ENCODE measurements around the gene PIGZ.
A peak's percentile ranks its signal among the peaks of the same experiment; 100 is the strongest.

Gene PIGZ

DNA sequence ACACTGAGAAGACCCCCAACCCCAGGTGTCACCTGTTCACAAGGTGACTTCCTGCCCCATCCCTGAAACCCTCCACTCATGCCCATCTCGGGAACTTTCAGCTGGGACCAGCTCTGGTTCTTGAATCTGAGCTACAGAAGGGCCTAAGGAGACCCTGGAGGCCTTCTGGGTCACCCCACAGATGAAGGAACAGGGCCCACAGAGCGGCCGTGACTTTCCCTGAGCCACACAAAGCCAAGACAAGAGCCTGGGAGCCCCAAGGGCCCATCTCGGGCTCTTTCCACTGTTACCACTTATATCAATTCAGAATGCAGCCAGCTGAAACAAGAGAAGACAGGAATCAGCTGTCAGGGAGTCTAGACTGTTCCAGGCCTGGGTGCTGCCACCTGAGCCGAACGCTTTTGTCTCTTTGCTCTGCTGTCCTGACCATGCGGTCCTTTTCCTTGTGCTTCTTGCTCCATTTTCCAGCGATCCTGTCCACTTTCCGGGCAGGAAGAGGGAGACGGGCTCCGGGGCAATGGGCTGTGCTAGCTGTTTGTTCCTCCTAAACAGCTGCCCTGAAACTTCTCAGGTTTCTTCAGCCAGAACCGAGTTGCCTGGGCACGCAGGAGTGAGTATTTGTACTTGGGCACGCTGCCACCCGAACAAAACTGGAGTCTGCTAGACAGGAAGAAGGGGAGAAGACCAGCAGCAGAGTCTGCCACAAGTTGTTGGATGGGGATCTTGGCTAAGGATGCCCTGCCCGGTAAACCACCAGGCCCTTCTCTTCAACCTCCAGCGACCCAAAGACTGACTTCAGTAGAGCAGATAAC, 28.0 kb upstream of the PIGZ start:
- POLR2A ChIA-PET (ENCODE audit: low non-redundant PET): no interaction called here
- CTCF ChIA-PET: interaction anchor here (0.6 to 1.0 kb wide), 2 partner anchors 18 to 272 kb away, joined by 4 read pairs; no protein-coding TSS in a partner anchor
- H3K27ac ChIP-seq: peak overlapping the region; percentile 79
- TF ChIP-seq, protein P1, sequence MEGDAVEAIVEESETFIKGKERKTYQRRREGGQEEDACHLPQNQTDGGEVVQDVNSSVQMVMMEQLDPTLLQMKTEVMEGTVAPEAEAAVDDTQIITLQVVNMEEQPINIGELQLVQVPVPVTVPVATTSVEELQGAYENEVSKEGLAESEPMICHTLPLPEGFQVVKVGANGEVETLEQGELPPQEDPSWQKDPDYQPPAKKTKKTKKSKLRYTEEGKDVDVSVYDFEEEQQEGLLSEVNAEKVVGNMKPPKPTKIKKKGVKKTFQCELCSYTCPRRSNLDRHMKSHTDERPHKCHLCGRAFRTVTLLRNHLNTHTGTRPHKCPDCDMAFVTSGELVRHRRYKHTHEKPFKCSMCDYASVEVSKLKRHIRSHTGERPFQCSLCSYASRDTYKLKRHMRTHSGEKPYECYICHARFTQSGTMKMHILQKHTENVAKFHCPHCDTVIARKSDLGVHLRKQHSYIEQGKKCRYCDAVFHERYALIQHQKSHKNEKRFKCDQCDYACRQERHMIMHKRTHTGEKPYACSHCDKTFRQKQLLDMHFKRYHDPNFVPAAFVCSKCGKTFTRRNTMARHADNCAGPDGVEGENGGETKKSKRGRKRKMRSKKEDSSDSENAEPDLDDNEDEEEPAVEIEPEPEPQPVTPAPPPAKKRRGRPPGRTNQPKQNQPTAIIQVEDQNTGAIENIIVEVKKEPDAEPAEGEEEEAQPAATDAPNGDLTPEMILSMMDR (conservative IDR thresholded peaks at IDR 0.05; ENCODE audit: low read depth): no peak
- no peak for DNase-seq (ENCODE audit: low spot score)

DNA sequence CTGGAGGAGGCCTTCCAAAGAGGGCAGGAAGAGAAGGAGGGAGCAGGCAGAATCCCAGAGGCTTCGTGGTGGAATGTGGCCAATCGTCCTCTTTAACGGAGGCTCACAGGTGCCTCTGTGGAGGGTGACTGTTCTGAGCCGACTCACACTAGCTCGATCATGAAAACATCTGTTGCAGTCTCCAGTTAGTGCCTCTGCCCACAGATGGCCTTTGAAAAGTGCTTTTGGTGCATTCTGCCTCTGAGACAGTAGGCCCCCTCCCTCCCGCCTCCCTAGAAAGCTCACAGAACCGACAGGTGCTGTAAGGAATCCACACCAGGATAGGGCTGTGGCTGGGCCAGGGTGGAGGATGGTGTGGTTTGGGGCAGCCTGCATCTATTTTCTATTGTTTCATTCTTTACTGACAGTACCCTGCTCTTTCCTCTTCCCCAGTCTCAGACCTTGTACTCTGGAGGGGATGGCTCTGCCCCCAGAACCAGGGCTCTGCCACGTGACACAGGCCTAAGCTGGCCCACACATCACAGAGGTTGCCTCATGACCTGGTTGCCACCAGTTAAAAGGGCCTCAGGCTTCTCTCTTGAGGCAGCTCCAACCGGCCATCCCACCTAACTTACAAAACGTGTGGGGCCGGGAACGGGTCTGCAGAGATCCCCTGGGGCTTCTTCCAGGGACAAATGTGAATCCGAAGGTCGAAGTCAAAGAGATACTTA, 27.2 kb upstream of the PIGZ start:
- ChIA-PET POLR2A (ENCODE audit: low non-redundant PET) (interaction anchor here (0.6 kb wide), 1 partner anchor 316 kb away, joined by 3 read pairs; no protein-coding TSS in a partner anchor), CTCF (interaction anchor here (0.6 to 1.0 kb wide), 2 partner anchors 17 to 273 kb away, joined by 4 read pairs; no protein-coding TSS in a partner anchor)
- DNase-seq (ENCODE audit: low spot score): no peak
- peak overlapping the region; percentile 79 for H3K27ac ChIP-seq
- TF ChIP-seq, protein P1 (conservative IDR thresholded peaks at IDR 0.05; ENCODE audit: low read depth): no peak

DNA sequence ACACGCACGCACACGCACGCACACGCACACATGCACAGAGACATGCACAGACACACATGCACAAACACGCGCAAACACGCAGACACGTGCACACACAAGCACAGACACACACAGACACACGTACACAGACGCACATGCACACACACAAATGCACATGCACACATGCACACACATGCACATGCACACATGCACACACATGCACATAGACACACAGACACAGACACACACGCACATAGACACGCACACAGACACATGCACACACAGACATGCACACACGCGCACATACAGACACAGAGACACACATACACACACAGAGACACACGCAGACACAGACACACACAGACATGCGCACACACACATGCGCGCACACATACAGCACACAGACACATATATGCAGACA, 26.4 kb upstream of the PIGZ start:
- no peak for DNase-seq (ENCODE audit: low spot score)
- H3K27ac ChIP-seq: no peak overlapping the region; the same call in 1 of the 2 replicates
- TF ChIP-seq, protein P1 (conservative IDR thresholded peaks at IDR 0.05; ENCODE audit: low read depth): no peak
- ChIA-PET POLR2A (ENCODE audit: low non-redundant PET) (no interaction called here), CTCF (no interaction called here)

DNA sequence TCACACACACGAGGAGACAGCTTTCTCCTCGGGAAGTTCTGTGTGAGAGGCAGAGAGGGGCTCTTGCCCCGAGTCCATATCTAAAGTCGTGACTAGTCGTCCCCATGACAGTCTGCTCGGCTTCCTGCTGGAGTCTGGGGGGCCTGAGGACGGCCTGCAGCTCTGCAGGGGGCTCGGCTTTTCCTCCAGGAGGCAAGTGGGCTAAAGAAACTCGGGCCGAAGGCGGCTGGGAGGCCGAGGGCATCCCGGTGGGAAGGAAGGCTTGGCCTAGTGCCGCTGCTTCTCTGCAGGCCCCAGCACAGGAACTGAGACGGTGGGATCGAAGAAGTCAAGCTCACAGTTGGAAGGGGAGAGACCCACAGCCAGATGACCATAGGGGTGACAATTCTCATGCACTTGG, 25.4 kb upstream of the PIGZ start:
- ChIA-PET POLR2A (ENCODE audit: low non-redundant PET) (no interaction called here), CTCF (no interaction called here)
- no peak for DNase-seq (ENCODE audit: low spot score)
- TF ChIP-seq, protein P1 (conservative IDR thresholded peaks at IDR 0.05; ENCODE audit: low read depth): no peak
- no peak overlapping the region for H3K27ac ChIP-seq

DNA sequence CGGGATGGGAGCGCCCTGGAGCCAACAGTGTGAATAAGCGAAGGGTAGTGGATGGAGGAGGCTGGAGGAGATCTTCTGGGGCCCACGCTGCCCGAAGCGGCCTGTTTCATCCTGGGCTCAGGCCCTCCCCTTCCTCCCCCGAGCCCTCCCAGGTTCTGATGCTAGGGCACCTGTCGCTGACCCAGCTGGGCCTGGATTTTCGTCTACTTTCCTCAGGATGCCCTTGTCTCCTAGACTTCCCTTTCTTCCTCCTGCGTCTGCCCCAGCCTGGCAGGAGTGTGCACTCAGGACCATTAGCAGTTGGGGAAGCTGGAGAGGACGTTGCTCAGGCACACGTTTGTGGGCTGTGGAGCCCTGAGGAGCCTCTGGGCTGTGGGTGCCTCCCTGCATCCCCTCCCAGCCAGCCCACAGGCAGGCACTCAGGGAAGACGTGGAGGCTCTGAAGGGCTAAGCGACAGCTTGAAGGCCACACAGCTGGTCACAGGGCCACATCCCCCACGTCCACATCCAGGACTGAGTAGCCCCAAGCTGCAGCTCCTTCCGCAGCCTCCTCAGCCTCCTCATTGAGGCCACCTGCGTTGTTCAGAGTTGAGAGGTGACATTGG, 23.9 kb upstream of the PIGZ start:
- ChIA-PET CTCF (interaction anchor here (0.6 kb wide), 1 partner anchor 628 kb away, joined by 3 read pairs; no protein-coding TSS in a partner anchor), POLR2A (ENCODE audit: low non-redundant PET) (interaction anchor here (0.6 kb wide), 1 partner anchor 394 kb away, joined by 4 read pairs; no protein-coding TSS in a partner anchor)
- DNase-seq (ENCODE audit: low spot score): no peak
- no peak overlapping the region for H3K27ac ChIP-seq
- TF ChIP-seq, protein P1 (conservative IDR thresholded peaks at IDR 0.05; ENCODE audit: low read depth): no peak

Data from RWPE1 (cell line).